ENCODE results near the gene RPS27.

The RPS27 gene

GRCh38 chr1:153990468-153991150 lies at the start of gene RPS27:
Gene RPS27, plus strand, starts transcription at chr1:153990762. Its CDS starts 35 bp downstream, at chr1:153990797.
- H3K4me3 ChIP-seq (ENCODE audit: low read length): peak within 1 kb of the TSS; percentile 88
- no peak for TF ChIP-seq CTCF (IDR thresholded peaks at IDR 0.05; ENCODE audit: insufficient read depth, low read depth, low read length, missing control alignments)
- peak; percentile 97 for DNase-seq (ENCODE audit: low read depth)

GRCh38 chr1:153941826-153942725 lies 48.5 kb upstream of the RPS27 start:
- H3K4me3 ChIP-seq (ENCODE audit: low read length): no peak overlapping the region
- no peak for TF ChIP-seq CTCF (IDR thresholded peaks at IDR 0.05; ENCODE audit: insufficient read depth, low read depth, low read length, missing control alignments)
- no peak for DNase-seq (ENCODE audit: low read depth)

- no peak for DNase-seq (ENCODE audit: low read depth)
- no peak for TF ChIP-seq CTCF (IDR thresholded peaks at IDR 0.05; ENCODE audit: insufficient read depth, low read depth, low read length, missing control alignments)
- no peak overlapping the region for H3K4me3 ChIP-seq (ENCODE audit: low read length)
Measured at GRCh38 chr1:153942766-153943549, 47.6 kb upstream of the RPS27 start.

GRCh38 chr1:153944005-153944826 lies 46.3 kb upstream of the RPS27 start:
- no peak for TF ChIP-seq CTCF (IDR thresholded peaks at IDR 0.05; ENCODE audit: insufficient read depth, low read depth, low read length, missing control alignments)
- H3K4me3 ChIP-seq (ENCODE audit: low read length): no peak overlapping the region
- DNase-seq (ENCODE audit: low read depth): no peak

GRCh38 chr1:153944827-153945117 lies 45.8 kb upstream of the RPS27 start:
- no peak overlapping the region for H3K4me3 ChIP-seq (ENCODE audit: low read length)

More at GRCh38 chr1:153944827-153945117, 45.8 kb upstream of the RPS27 start:
- no peak for TF ChIP-seq CTCF (IDR thresholded peaks at IDR 0.05; ENCODE audit: insufficient read depth, low read depth, low read length, missing control alignments)
- DNase-seq (ENCODE audit: low read depth): no peak

Data from epithelial cell of esophagus (primary cell).